GM12892 (cell line): ENCODE results near the gene PAK1IP1. TPM values are rescaled to one million over a fixed set of nuclear protein-coding genes. Genes with fewer than 3 reads are reported as not detected.
"Not testable (repeated sequence)": the region's sequence is repeated elsewhere in the genome, so short reads cannot be mapped to it uniquely, and the experiment has no call there.

ENCODE experiments used
- DNase-seq: peaks from one replicate; pipeline ENCODE4 v3.0.0; 2011; ENCODE audit not compliant: insufficient read length
- FAIRE-seq: peaks from 2 replicates; lab custom pipeline; 2011; peaks lifted over from hg19 to GRCh38; lab: Jason Lieb, UNC
- POLR2A ChIP-seq: IDR thresholded peaks from 2 replicates; pipeline ENCODE4 v1.6.1; 2011; ENCODE audit warnings: low read depth, low read length, control low read depth
- POLR2AphosphoS5 ChIP-seq: IDR thresholded peaks from 2 replicates; pipeline ENCODE4 v1.6.1; 2011; ENCODE audit warnings: low read depth, low read length, control low read depth
- TAF1 ChIP-seq: IDR thresholded peaks from 2 replicates; pipeline ENCODE4 v1.6.1; 2011; ENCODE audit warnings: low read depth, mild to moderate bottlenecking, control low read depth, low read length, borderline replicate concordance
- polyA plus RNA-seq: library from polyadenylated mRNA; unstranded; fragments of >200 nt; gene quantifications from one replicate; pipeline ENCODE4 v1.2.1, GENCODE V29; 2012; ENCODE audit warnings: missing spikeins, inconsistent platforms; ENCODE audit not compliant: missing spikeins

PAK1IP1 gene, protein sequence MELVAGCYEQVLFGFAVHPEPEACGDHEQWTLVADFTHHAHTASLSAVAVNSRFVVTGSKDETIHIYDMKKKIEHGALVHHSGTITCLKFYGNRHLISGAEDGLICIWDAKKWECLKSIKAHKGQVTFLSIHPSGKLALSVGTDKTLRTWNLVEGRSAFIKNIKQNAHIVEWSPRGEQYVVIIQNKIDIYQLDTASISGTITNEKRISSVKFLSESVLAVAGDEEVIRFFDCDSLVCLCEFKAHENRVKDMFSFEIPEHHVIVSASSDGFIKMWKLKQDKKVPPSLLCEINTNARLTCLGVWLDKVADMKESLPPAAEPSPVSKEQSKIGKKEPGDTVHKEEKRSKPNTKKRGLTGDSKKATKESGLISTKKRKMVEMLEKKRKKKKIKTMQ
- 31.9 TPM for polyA plus RNA-seq

DNA sequence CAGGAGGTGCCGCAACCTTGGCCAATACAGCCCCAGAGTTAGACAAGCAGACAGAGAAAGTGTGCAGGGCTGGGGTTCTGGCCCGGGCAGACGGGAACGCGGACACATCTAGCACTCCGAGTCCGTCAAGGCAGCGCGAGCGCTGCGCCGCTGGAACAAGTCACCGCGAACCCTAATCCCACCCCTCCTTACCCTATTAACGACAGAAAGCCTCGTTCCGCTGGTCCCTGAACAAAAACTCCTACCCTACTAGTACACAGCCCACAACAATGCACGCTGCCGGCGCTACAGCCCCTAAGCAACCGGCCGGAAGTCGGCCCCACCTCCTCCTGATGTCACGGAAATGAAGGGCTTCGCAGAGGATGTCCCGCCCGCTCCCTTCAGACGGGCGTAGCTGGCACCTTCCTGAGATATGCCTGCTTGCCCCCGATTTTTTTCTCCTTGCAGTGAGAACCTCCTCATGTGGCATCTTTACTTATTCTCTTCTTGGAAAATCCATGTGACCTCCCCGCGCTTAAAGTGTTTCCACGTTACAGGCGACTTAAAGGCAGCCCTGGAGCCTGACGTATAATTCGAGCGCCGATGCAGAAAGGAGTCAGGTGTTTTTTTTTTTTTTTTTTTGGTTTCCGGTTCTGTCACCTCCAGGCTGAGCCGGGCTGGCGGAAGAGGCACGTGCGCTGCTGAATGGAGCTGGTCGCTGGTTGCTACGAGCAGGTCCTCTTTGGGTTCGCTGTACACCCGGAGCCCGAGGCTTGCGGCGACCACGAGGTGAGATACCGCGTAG is at the start of gene PAK1IP1, which contains the start of gene C6orf52:
PAK1IP1 (plus strand) TSS at position 671 of the 784 bp plus-strand sequence; CDS start at position 685, 14 bp downstream.
C6orf52 (minus strand) TSS at position 315 of the 784 bp plus-strand sequence. CDS start 7,066 bp downstream, outside the sequence.
- peak; percentile 81 for DNase-seq
- peak; percentile 82 for FAIRE-seq
- TF ChIP-seq POLR2A: peak; percentile 89
- TF ChIP-seq TAF1: peak; percentile 69; the same call in 1 of the 2 replicates
- TF ChIP-seq POLR2AphosphoS5: peak; percentile 88

DNA sequence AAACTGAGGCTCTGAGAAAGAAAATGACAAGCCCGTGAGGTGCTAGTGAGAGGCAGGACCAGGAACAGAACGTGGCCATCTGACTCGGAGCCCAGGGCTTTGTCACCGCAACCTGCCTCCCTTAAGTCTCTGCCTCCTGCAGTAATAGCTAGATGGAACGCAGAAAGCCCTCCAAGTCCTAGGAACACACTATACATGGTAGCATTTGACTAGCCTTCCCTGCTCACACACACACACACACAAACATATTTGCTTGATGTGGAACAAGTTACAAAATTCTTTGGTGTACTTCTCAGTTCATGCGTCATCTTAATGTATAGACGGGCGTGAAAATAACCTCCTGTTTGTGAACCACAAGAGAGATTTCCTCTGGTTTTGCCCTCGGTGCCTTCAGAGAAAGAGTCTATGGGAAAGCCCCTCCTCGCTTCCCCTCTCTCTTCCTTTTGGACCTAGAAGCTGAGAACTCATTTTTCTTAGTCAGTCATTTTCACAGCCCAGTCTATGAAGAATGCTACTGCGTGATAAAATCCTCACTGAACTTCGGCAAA is 39.2 kb upstream of the PAK1IP1 start:
- TF ChIP-seq TAF1 (no peak), POLR2A (no peak), POLR2AphosphoS5 (no peak)
- FAIRE-seq (peak; percentile 51), DNase-seq (no peak)

DNA sequence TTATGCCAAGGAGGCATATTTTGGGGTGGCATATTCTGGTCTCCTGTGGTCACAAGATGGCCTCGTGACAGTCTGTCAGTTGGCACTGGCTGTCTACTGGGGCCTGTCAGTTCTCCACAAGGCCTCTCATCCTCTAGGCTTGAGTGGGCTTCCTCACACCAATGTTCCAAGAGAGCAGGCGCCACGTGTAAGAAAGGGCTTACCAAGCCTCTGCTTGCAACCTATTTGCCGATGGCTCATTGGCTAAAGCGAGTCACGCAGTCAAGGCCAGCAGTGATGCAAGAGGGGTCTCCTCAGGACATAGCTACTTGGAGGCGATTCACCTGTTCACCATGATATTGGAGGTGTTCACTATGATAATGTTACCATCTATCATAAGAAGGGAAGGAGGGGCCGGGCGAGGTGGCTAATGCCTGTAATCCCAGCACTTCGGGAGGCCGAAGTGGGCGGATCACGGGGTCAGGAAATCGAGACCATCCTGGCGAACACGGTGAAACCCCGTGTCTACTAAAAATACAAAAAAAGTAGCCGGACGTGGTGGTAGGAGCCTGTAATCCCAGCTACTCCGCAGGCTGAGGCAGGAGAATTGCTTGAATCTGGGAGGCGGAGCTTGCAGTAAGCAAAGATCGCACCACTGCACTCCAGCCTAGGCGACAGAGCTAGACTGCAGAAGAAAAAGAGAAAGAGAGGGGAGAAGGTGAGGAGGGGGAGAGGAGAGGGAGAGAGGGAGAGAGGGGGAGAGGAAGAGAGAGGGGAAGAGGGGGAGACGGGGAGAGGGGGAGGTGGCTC is 35.7 kb upstream of the PAK1IP1 start:
- no peak for DNase-seq
- FAIRE-seq: no peak
- no peak for TF ChIP-seq POLR2A
- TF ChIP-seq TAF1: no peak
- TF ChIP-seq POLR2AphosphoS5: no peak

DNA sequence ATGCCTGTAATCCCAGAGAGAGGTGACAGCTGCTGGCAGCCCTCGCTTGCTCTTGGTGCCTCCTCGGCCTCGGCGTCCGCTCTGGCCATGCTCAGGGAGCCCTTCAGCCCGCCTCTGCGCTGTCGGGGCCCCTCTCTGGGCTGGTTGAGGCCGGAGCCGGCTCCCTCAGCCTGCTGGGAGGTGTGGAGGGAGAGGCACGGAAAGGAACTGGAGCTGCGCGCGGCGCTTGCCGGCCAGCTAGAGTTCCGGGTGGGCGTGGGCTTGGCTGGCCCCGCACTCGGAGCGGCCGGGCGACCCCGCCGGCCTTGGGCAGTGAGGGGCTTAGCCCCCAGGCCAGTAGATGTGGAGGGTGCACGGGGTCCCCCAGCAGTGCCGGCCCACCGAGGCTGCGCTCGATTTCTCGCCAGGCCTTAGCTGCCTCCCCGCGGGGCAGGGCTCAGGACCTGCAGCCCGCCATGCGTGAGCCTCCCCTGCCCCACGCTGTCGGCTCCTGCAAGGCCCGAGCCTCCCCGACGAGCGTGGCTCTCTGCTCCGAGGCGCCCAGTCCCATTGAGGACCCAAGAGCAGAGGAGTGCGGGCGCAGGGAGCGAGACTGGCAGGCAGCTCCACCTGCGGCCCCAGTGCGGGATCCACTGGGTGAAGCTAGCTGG is 34.9 kb upstream of the PAK1IP1 start:
- TF ChIP-seq POLR2AphosphoS5 (no peak), TAF1 (no peak), POLR2A (no peak)
- FAIRE-seq (no peak), DNase-seq (no peak)

DNA sequence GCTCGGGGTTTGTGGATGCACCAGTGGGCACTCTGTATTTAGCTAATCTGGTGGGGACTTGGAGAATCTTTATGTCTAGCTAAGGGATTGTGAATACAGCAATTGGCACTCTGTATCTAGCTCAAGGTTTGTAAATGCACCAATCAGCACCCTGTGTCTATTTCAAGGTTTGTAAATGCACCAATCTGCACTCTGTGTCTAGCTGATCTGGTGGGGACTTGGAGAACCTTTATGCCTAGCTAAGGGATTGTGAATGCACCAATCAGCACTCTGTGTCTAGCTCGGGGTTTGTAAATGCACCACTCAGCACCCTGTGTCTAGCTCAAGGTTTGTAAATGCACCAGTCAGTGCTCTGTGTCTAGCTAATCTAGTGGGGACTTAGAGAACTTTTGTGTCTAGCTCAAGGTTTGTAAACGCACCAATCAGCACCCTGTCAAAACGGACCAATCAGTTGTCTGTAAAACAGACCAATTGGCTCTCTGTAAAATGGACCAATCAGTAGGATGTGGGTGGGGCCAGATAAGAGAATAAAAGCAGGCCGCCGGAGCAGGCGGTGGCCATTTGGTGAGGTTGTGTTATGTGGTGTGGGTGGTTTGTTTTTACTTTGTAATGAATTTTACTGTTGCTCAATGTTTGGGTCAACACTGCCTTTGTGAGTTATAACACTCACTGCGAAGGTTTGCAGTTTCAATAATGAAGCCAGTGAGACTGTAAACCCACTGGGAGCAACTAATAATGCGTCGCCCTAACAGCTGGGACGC is 34.2 kb upstream of the PAK1IP1 start:
- not testable (repeated sequence) for FAIRE-seq, DNase-seq

DNA sequence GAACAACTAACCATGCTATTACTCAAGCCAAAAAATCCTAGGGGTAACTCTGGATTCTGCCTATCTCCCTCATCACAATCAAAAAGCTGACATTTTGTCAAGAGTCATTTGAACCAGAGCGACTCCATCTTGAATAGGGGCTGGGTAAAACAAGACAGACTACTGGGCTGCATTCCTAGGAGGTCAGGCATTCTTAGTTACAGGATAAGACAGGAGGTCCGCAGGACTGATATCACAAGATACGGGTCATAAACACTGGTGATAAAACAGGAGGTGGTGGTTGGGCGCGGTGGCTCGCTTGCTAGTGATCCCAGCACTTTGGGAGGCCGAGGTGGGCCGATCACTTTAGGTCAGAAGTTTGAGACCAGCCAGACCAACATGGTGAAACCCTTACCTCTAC is 32.6 kb upstream of the PAK1IP1 start:
- DNase-seq (no peak), FAIRE-seq (no peak)

DNA sequence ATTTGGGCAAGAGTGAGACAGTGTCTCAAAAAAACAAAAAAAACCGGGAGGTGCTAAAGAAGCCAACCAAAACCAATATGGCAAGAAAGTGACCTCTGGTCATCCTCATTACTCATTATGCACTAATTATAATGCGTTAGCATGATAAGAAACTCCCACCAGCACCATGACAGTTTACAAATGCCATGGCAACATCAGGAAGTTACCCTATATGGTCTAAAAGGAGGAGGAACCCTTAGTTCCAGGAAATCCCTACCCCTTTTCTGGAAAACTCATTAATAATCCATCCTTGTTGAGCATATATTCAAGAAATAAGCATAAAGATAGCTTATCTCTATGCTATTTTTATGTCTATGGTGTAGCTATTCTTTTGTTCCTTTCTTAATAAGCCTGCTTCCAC is 32.0 kb upstream of the PAK1IP1 start:
- TF ChIP-seq POLR2A (no peak), POLR2AphosphoS5 (no peak), TAF1 (no peak)
- no peak for FAIRE-seq
- DNase-seq: no peak

More for the DNA sequence above, 32.6 kb upstream of the PAK1IP1 start:
- TF ChIP-seq TAF1: no peak

DNA sequence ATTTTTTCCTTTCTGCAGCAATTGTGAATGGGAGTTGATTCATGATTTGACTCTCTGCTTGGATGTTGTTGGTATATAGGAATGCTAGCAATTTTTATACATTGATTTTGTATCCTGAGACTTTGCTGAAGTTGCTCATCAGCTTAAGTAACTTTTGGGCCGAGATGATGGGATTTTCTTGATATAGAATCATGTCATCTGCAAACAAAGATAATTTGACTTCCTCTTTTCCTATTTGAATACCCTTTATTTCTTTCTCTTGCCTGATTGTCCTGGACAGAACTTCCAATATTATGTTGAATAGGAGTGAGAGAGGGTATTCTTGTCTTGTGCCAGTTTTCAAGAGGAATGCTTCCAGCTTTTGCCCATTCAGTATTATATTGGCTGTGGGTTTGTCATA is 29.2 kb upstream of the PAK1IP1 start:
- FAIRE-seq, DNase-seq: not testable (repeated sequence)

DNA sequence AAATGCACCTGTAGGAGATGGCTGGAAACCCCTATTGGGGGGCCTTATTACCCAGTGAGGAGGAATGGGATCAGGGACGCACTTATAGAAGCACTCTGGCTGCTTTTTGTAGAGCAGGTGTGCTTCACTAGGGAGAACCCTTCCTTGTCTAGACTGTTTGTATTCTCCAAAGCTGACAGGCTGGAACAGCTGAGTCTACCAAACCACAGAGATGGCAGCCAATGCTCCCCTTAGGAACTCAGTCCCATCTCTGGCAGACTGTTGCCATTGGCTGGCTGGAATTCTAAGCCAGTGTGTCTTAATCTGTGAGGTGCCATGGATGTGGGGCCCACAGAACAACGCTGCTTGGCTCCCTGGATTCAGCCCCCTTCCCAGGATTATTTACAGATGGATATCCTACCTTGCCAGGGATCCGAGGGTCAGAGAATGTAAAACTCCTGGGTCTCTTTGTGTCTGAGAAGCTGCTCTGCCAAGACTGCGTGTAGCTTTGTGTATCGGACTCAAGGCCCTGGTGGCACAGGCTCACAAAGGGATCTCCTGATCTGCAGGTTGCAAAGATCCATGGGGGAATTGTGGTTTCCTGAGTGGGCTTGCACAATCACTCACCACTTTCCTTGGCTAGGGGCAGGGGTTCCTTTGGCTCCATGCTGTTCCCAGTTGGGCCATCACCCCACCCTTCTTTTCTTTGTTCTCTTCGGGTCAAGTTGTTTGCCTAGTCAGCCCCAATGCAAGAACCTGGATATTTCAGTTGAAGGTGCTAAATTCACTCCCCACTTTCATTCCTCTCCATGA is 26.4 kb upstream of the PAK1IP1 start:
- TF ChIP-seq TAF1 (no peak), POLR2AphosphoS5 (no peak), POLR2A (no peak)
- no peak for DNase-seq
- no peak for FAIRE-seq
